Fibroblast of lung (primary cell): ENCODE data around the gene ZNF280B. TPM values are rescaled to one million over a fixed set of nuclear protein-coding genes. Genes with fewer than 3 reads are reported as not detected.

Source experiments
- DNase-seq, 2 donors: peaks; one replicate each; pipeline versions ENCODE4 v3.0.0 to v3.0.0-alpha.2; 2010; ENCODE audit warnings: low read depth in 2 of 2
- H2AFZ ChIP-seq: 2 replicates; pipeline ENCODE4 v1.5.1; 2012; ENCODE audit warnings: low read length, control low read depth, inconsistent platforms
- H3K27ac ChIP-seq: 2 replicates; pipeline ENCODE4 v1.5.1; 2011; ENCODE audit warnings: low read length, control low read depth; ENCODE audit not compliant: insufficient read depth
- H3K27me3 ChIP-seq: 2 replicates; pipeline ENCODE4 v1.5.1; 2011; ENCODE audit warnings: mild to moderate bottlenecking, low read length; ENCODE audit not compliant: control insufficient read depth, insufficient read depth
- H3K36me3 ChIP-seq: 2 replicates; pipeline ENCODE4 v1.5.1; 2011; ENCODE audit warnings: low read length; ENCODE audit not compliant: control insufficient read depth, insufficient read depth
- H3K4me1 ChIP-seq: 2 replicates; pipeline ENCODE4 v1.5.1; 2011; ENCODE audit warnings: low read length; ENCODE audit not compliant: control insufficient read depth, insufficient read depth; ENCODE audit errors: extremely low read depth
- H3K4me2 ChIP-seq: 2 replicates; pipeline ENCODE4 v1.5.1; 2011; ENCODE audit warnings: low read length, control low read depth; ENCODE audit not compliant: insufficient read depth; ENCODE audit errors: extremely low read depth
- H3K4me3 ChIP-seq, 4 experiments: fragments of 200-600 bp in 1 of 4; sonication (generic) in 1 of 4; replicated peaks in 1 of 4; 2 replicates each; pipeline ENCODE4 v1.5.1; 2011 to 2016; ENCODE audit warnings: low read length in 4 of 4, low read depth in 3 of 4, mild to moderate bottlenecking in 3 of 4, control low read depth in 2 of 4, inconsistent platforms in 1 of 4, mixed read lengths in 1 of 4; ENCODE audit not compliant: insufficient read depth in 1 of 4; ENCODE audit errors: control extremely low read depth in 1 of 4
- H3K79me2 ChIP-seq: 2 replicates; pipeline ENCODE4 v1.5.1; 2012; ENCODE audit warnings: mild to moderate bottlenecking, low read length, inconsistent platforms; ENCODE audit not compliant: control insufficient read depth, insufficient read depth
- H3K9ac ChIP-seq: 2 replicates; pipeline ENCODE4 v1.5.1; 2011; ENCODE audit warnings: mild to moderate bottlenecking, low read length, control low read depth; ENCODE audit not compliant: insufficient read depth
- H3K9me3 ChIP-seq: 2 replicates; pipeline ENCODE4 v1.5.1; 2012; ENCODE audit warnings: low read depth, low read length; ENCODE audit not compliant: control insufficient read depth, insufficient read depth
- H4K20me1 ChIP-seq: 2 replicates; pipeline ENCODE4 v1.5.1; 2011; ENCODE audit warnings: low read length; ENCODE audit not compliant: control insufficient read depth, insufficient read depth; ENCODE audit errors: extremely low read depth
- CTCF ChIP-seq, 2 donors: IDR thresholded peaks in 1 of 2; conservative IDR thresholded peaks in 1 of 2; 1 replicate in 1 of 2; 2 replicates in 1 of 2; pipeline ENCODE4 v1.5.1; 2011 to 2012; ENCODE audit warnings: low read length in 2 of 2, control low read depth in 1 of 2, inconsistent platforms in 1 of 2, low read depth in 1 of 2, mild to moderate bottlenecking in 1 of 2
- EZH2 ChIP-seq: IDR thresholded peaks from 2 replicates; pipeline ENCODE4 v1.5.1; 2012; ENCODE audit warnings: low read length, control low read depth, mild to moderate bottlenecking; ENCODE audit errors: missing control alignments
- polyA plus RNA-seq, 2 donors: library from polyadenylated mRNA; depleted of rRNA in 1 of 2; stranded (reverse) in 1 of 2; unstranded in 1 of 2; fragments of >200 nt; gene quantifications; 2 replicates each; pipeline ENCODE4 v1.2.1, GENCODE V29; 2011 to 2012; ENCODE audit warnings: missing spikeins in 1 of 2
- total RNA-seq: library from RNA; depleted of rRNA; stranded (reverse); fragments of >200 nt; gene quantifications from 2 replicates; pipeline ENCODE4 v1.2.1, GENCODE V29; 2014

Gene ZNF280B
- total and polyA plus RNA-seq, 2 donors (not counting 1 experiment from before 2014, with no cell fraction given), result 0.33 to 0.81 TPM

- H3K79me2 ChIP-seq, result no peaks in the 10 kb centered on the region
- no peak overlapping the region for H2AFZ ChIP-seq
- no peak overlapping the region for H3K9ac ChIP-seq
- H4K20me1 ChIP-seq, result no peaks in the 10 kb centered on the region
- H3K4me3 ChIP-seq, result no peak overlapping the region
- H3K27ac ChIP-seq, result no peak overlapping the region
- no peaks in the 10 kb centered on the region for H3K27me3 ChIP-seq
- TF ChIP-seq CTCF (conservative IDR thresholded peaks at IDR 0.05 in 1 of 2, IDR thresholded peaks at IDR 0.05 in 1 of 2; ENCODE audit: low read depth in 1 of 2, low read length in 2 of 2) (no peak), EZH2 (no peak)
- no peaks in the 10 kb centered on the region for H3K36me3 ChIP-seq
- H3K4me1 ChIP-seq, result no peaks in the 10 kb centered on the region
- no peaks in the 10 kb centered on the region for H3K9me3 ChIP-seq
- no peak for DNase-seq
- H3K4me2 ChIP-seq, result no peak overlapping the region
These were observed 27.6 kb downstream of the ZNF280B start for GRCh38 chr22:22480940-22481339.

DNA sequence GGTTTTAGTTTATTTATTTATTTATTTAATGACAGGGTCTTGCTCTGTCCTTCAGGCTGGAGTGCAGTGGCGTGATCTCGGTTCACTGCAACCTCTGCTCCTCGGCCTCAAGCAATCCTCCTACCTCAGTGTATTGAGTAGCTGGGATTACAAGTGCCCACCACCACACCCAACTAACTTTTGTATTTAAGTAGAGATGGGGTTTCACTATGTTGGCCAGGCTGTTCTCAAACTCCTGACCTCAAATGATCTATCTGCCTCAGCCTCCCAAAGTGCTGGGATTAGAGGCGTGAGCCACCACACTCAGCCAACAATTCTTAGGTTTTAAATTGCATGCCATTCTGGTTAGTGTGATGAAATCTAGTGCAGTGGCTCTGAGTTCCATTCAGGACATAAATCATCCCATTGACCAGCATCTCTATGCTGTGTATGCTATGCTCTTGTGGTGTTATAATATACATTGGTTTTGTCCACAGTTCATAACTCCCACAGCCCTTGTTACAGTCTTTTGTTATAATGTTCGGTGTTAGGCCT, 28.5 kb downstream of the ZNF280B start:
- Histone ChIP-seq H3K4me1 (no peaks in the 10 kb centered on the region), H3K27ac (no peak overlapping the region), H3K27me3 (no peaks in the 10 kb centered on the region), H3K4me3 (no peak overlapping the region), H3K36me3 (no peaks in the 10 kb centered on the region), H3K4me2 (no peak overlapping the region), H2AFZ (no peak overlapping the region), H4K20me1 (no peaks in the 10 kb centered on the region), H3K79me2 (no peaks in the 10 kb centered on the region), H3K9me3 (no peaks in the 10 kb centered on the region), H3K9ac (no peak overlapping the region)
- TF ChIP-seq EZH2 (no peak), CTCF (conservative IDR thresholded peaks at IDR 0.05 in 1 of 2, IDR thresholded peaks at IDR 0.05 in 1 of 2; ENCODE audit: low read depth in 1 of 2, low read length in 2 of 2) (no peak)
- DNase-seq, result peak; percentile 18 to 42

DNA sequence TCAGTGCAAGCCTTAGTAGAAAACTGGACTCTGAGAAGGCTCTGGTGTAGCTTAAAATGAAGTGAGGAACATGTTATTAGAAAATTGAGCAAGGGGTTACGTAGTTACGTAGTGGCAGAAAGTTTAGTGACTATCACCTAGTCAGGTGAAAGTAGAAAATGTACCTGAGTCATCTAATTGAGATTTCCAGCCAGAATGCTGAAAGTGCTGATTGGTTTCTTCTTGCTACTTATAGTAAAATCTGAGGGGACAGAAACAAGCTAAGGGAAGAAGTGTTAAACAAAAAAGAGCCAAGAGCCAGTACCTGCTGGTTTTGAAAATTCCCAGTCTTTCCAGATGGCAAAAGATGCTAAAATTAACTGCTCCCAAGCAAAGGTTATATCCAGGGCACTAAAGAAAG, 29.4 kb downstream of the ZNF280B start:
- TF ChIP-seq EZH2 (no peak), CTCF (conservative IDR thresholded peaks at IDR 0.05 in 1 of 2, IDR thresholded peaks at IDR 0.05 in 1 of 2; ENCODE audit: low read depth in 1 of 2, low read length in 2 of 2) (no peak)
- H3K9me3 ChIP-seq, result no peaks in the 10 kb centered on the region

More for the DNA sequence above, 29.4 kb downstream of the ZNF280B start:
- Histone ChIP-seq H3K9ac (no peak overlapping the region), H3K79me2 (no peaks in the 10 kb centered on the region), H3K4me1 (no peaks in the 10 kb centered on the region), H3K27ac (no peak overlapping the region), H3K4me3 (no peak overlapping the region), H4K20me1 (no peaks in the 10 kb centered on the region), H3K4me2 (no peak overlapping the region), H2AFZ (no peak overlapping the region), H3K36me3 (no peaks in the 10 kb centered on the region), H3K27me3 (no peaks in the 10 kb centered on the region)
- no peak for DNase-seq
